ENCODE measurements around the gene MAPK10. TPM values are rescaled to one million over a fixed set of nuclear protein-coding genes. Genes with fewer than 3 reads are reported as not detected.
"Not testable (repeated sequence)": the region's sequence is repeated elsewhere in the genome, so short reads cannot be mapped to it uniquely, and the experiment has no call there.

MAPK10 gene
- total RNA-seq, 1 experiment from 2014 or later: 5.3 TPM

GRCh38 chr4:86032476-86033022 lies 327.3 kb downstream of the MAPK10 start:
- POLR2A ChIA-PET: interaction anchor here (0.5 to 2.0 kb wide), 13 partner anchors 10 to 994 kb away, joined by 3 to 12 read pairs (median 3); no protein-coding TSS in a partner anchor
- CTCF ChIA-PET: interaction anchor here (0.5 to 2.7 kb wide), 14 partner anchors 8 to 948 kb away, joined by 3 to 22 read pairs (median 4); no protein-coding TSS in a partner anchor
- intact Hi-C loops (cut with micrococcal nuclease): loop anchor here (2.0 kb wide), 1 partner anchor 22 kb away; no protein-coding TSS in a partner anchor
- Mint-ChIP-seq H3K27me3 (ENCODE audit: insufficient read depth, unreplicated experiment) (no peaks in the 10 kb centered on the region), H3K4me3 (ENCODE audit: unreplicated experiment) (peak overlapping the region; percentile 49), H3K9me3 (ENCODE audit: unreplicated experiment) (no peaks in the 10 kb centered on the region), H3K4me1 (ENCODE audit: insufficient read depth, unreplicated experiment) (peaks cover 43% of the 10 kb centered on the region), H3K27ac (ENCODE audit: low read depth, unreplicated experiment) (peak overlapping the region; percentile 81), H3K36me3 (ENCODE audit: insufficient read depth, unreplicated experiment) (no peaks in the 10 kb centered on the region)
- TF ChIP-seq CTCF (IDR thresholded peaks at IDR 0.05; ENCODE audit: unreplicated experiment): no peak
- no TSS peak for BruUV-seq (replicated peaks)
- peak; percentile 96 for DNase-seq (ENCODE audit: unreplicated experiment)

- Mint-ChIP-seq H3K4me3 (ENCODE audit: unreplicated experiment) (no peak overlapping the region), H3K4me1 (ENCODE audit: insufficient read depth, unreplicated experiment) (peaks cover 43% of the 10 kb centered on the region)
Measured at GRCh38 chr4:86031927-86032326, 327.9 kb downstream of the MAPK10 start.

GRCh38 chr4:86026720-86027119 lies 333.1 kb downstream of the MAPK10 start:
- no peaks in the 10 kb centered on the region for H3K27me3 Mint-ChIP-seq (ENCODE audit: insufficient read depth, unreplicated experiment)
- H3K27ac Mint-ChIP-seq (ENCODE audit: low read depth, unreplicated experiment): no peak overlapping the region
- no peaks in the 10 kb centered on the region for H3K9me3 Mint-ChIP-seq (ENCODE audit: unreplicated experiment)
- no peak for TF ChIP-seq CTCF (IDR thresholded peaks at IDR 0.05; ENCODE audit: unreplicated experiment)
- no peak overlapping the region for H3K4me3 Mint-ChIP-seq (ENCODE audit: unreplicated experiment)
- no peak for DNase-seq (ENCODE audit: unreplicated experiment)
- POLR2A ChIA-PET: interaction anchor here (0.6 kb wide), 1 partner anchor 22 kb away, joined by 3 read pairs; no protein-coding TSS in a partner anchor
- CTCF ChIA-PET: interaction anchor here (0.7 kb wide), 2 partner anchors 231 to 1446 kb away, joined by 3 read pairs; no protein-coding TSS in a partner anchor
- no peaks in the 10 kb centered on the region for H3K36me3 Mint-ChIP-seq (ENCODE audit: insufficient read depth, unreplicated experiment)
- intact Hi-C loops (cut with micrococcal nuclease): no loop called here
- peaks cover 1% of the 10 kb centered on the region for H3K4me1 Mint-ChIP-seq (ENCODE audit: insufficient read depth, unreplicated experiment)
- no TSS peak for BruUV-seq (replicated peaks)

More at GRCh38 chr4:86031927-86032326, 327.9 kb downstream of the MAPK10 start:
- DNase-seq (ENCODE audit: unreplicated experiment): peak; percentile 41
- CTCF ChIA-PET: interaction anchor here (0.5 to 2.7 kb wide), 10 partner anchors 11 to 947 kb away, joined by 3 to 22 read pairs (median 4); no protein-coding TSS in a partner anchor
- no TSS peak for BruUV-seq (replicated peaks)
- no peak for TF ChIP-seq CTCF (IDR thresholded peaks at IDR 0.05; ENCODE audit: unreplicated experiment)
- intact Hi-C loops (cut with micrococcal nuclease): loop anchor here (2.0 kb wide), 1 partner anchor 21 kb away; no protein-coding TSS in a partner anchor
- H3K27me3 Mint-ChIP-seq (ENCODE audit: insufficient read depth, unreplicated experiment): no peaks in the 10 kb centered on the region
- peak overlapping the region; percentile 81 for H3K27ac Mint-ChIP-seq (ENCODE audit: low read depth, unreplicated experiment)
- POLR2A ChIA-PET: interaction anchor here (0.5 to 2.0 kb wide), 8 partner anchors 9 to 994 kb away, joined by 3 to 12 read pairs (median 6); no protein-coding TSS in a partner anchor
- no peaks in the 10 kb centered on the region for H3K9me3 Mint-ChIP-seq (ENCODE audit: unreplicated experiment)
- H3K36me3 Mint-ChIP-seq (ENCODE audit: insufficient read depth, unreplicated experiment): no peaks in the 10 kb centered on the region

- DNase-seq (ENCODE audit: unreplicated experiment); H3K9me3 Mint-ChIP-seq (ENCODE audit: unreplicated experiment); intact Hi-C loops (cut with micrococcal nuclease); BruUV-seq (replicated peaks); H3K36me3 Mint-ChIP-seq (ENCODE audit: insufficient read depth, unreplicated experiment); H3K4me1 Mint-ChIP-seq (ENCODE audit: insufficient read depth, unreplicated experiment); H3K27ac Mint-ChIP-seq (ENCODE audit: low read depth, unreplicated experiment); H3K4me3 Mint-ChIP-seq (ENCODE audit: unreplicated experiment); H3K27me3 Mint-ChIP-seq (ENCODE audit: insufficient read depth, unreplicated experiment); CTCF ChIA-PET: not testable (repeated sequence)
- POLR2A ChIA-PET: interaction anchor here (0.7 to 2.0 kb wide), 2 partner anchors 11 to 194 kb away, joined by 4 to 7 read pairs; no protein-coding TSS in a partner anchor
Measured at GRCh38 chr4:86021671-86022070, 338.2 kb downstream of the MAPK10 start.
